NCI-H460 (cell line): ENCODE results near the gene CLCNKA. TPM values are rescaled to one million over a fixed set of nuclear protein-coding genes. Genes with fewer than 3 reads are reported as not detected.
"Not testable (repeated sequence)": the region's sequence is repeated elsewhere in the genome, so short reads cannot be mapped to it uniquely, and the experiment has no call there.

ENCODE experiments used
- DNase-seq: peaks from one replicate; pipeline ENCODE4 v3.0.0-alpha.2; 2016; ENCODE audit warnings: low read depth; ENCODE audit errors: extremely low read depth
- total RNA-seq: library from RNA; depleted of rRNA; stranded (reverse); fragments of >200 nt; shearing (Covaris generic); gene quantifications from 2 replicates; pipeline ENCODE4 v1.2.3, GENCODE V29; 2014

CLCNKA gene
- total RNA-seq, 1 experiment from 2014 or later = not detected

- not testable (repeated sequence) for DNase-seq
Measured at GRCh38 chr1:16033103-16033632, 11.3 kb downstream of the CLCNKA start.

- DNase-seq = not testable (repeated sequence)
Measured at GRCh38 chr1:16036461-16036860, 14.6 kb downstream of the CLCNKA start.

GRCh38 chr1:16038620-16038912 lies 16.7 kb downstream of the CLCNKA start:
- no peak for DNase-seq

GRCh38 chr1:16039871-16040270 lies 18.0 kb downstream of the CLCNKA start:
- not testable (repeated sequence) for DNase-seq

- no peak for DNase-seq
Measured at GRCh38 chr1:16041200-16041599, 19.4 kb downstream of the CLCNKA start.

- DNase-seq = no peak
Measured at GRCh38 chr1:16042096-16042495, 20.3 kb downstream of the CLCNKA start.

- DNase-seq = not testable (repeated sequence)
Measured at GRCh38 chr1:16042654-16043053, 20.8 kb downstream of the CLCNKA start.

- DNase-seq = no peak
Measured at GRCh38 chr1:16043521-16043920, 21.7 kb downstream of the CLCNKA start, which contains the start of gene CLCNKB. CLCNKB (plus strand) TSS chr1:16043782; CDS start chr1:16044493, 711 bp downstream.

- no peak for DNase-seq
Measured at GRCh38 chr1:16043950-16044349, 22.1 kb downstream of the CLCNKA start.

GRCh38 chr1:16046842-16047241 lies 25.0 kb downstream of the CLCNKA start:
- DNase-seq = no peak

GRCh38 chr1:16047791-16048475 lies 26.1 kb downstream of the CLCNKA start:
- DNase-seq = no peak

- DNase-seq = no peak
Measured at GRCh38 chr1:16048573-16049189, 26.8 kb downstream of the CLCNKA start.

- DNase-seq = no peak
Measured at GRCh38 chr1:16050328-16050727, 28.5 kb downstream of the CLCNKA start.

GRCh38 chr1:16051039-16051438 lies 29.2 kb downstream of the CLCNKA start:
- DNase-seq = no peak

- DNase-seq = not testable (repeated sequence)
Measured at GRCh38 chr1:16051949-16052348, 30.1 kb downstream of the CLCNKA start.

GRCh38 chr1:16053781-16054502 lies 32.1 kb downstream of the CLCNKA start:
- DNase-seq = no peak

- no peak for DNase-seq
Measured at GRCh38 chr1:16054598-16055540, 33.0 kb downstream of the CLCNKA start.

- peak; percentile 58 for DNase-seq
Measured at GRCh38 chr1:16055613-16056520, 34.0 kb downstream of the CLCNKA start.

GRCh38 chr1:16056521-16056912 lies 34.7 kb downstream of the CLCNKA start:
- not testable (repeated sequence) for DNase-seq
